Liver (tissue), 3 donors: ENCODE data around the gene KCNG3.

Experiments used
- EGR1 ChIP-seq, 2 donors: IDR thresholded peaks; 2 replicates each; pipeline ENCODE4 v1.6.1; 2016 to 2018; ENCODE audit warnings: antibody characterized with exemption in 2 of 2, low read depth in 2 of 2
- FOXA1 ChIP-seq: IDR thresholded peaks from 2 replicates; pipeline ENCODE4 v1.6.1; 2016; ENCODE audit warnings: antibody characterized with exemption
- GABPA ChIP-seq, 2 donors: IDR thresholded peaks in 1 of 2; conservative IDR thresholded peaks in 1 of 2; 2 replicates each; pipeline ENCODE4 v1.6.1; 2016; ENCODE audit warnings: antibody characterized with exemption in 2 of 2, mild to moderate bottlenecking in 1 of 2, moderate library complexity in 1 of 2
- JUND ChIP-seq, 2 donors: IDR thresholded peaks; 2 replicates each; pipeline ENCODE4 v1.6.1; 2016; ENCODE audit warnings: antibody characterized with exemption in 2 of 2
- NR2F2 ChIP-seq: IDR thresholded peaks from 2 replicates; pipeline ENCODE4 v1.6.1; 2016; ENCODE audit warnings: antibody characterized with exemption
- RAD21 ChIP-seq, 2 donors: IDR thresholded peaks; 2 replicates each; pipeline ENCODE4 v1.6.1; 2016; ENCODE audit warnings: antibody characterized with exemption in 2 of 2, mild to moderate bottlenecking in 2 of 2
- REST ChIP-seq: IDR thresholded peaks from 2 replicates; pipeline ENCODE4 v1.6.1; 2016; ENCODE audit warnings: antibody characterized with exemption, mild to moderate bottlenecking
- RXRA ChIP-seq, 2 donors: IDR thresholded peaks; 2 replicates each; pipeline ENCODE4 v1.6.1; 2017 to 2018; ENCODE audit warnings: antibody characterized with exemption in 2 of 2, mild to moderate bottlenecking in 1 of 2
- SP1 ChIP-seq: IDR thresholded peaks from 2 replicates; pipeline ENCODE4 v1.6.1; 2018; ENCODE audit warnings: antibody characterized with exemption, mild to moderate bottlenecking
- TAF1 ChIP-seq: conservative IDR thresholded peaks from 2 replicates; pipeline ENCODE4 v1.6.1; 2016; ENCODE audit warnings: antibody characterized with exemption, mild to moderate bottlenecking
- ZBTB33 ChIP-seq: IDR thresholded peaks from 2 replicates; pipeline ENCODE4 v1.6.1; 2016; ENCODE audit warnings: antibody characterized with exemption
- TF ChIP-seq, protein P1 (sequence below): fragments of 150-350 bp; IDR thresholded peaks from 2 replicates; pipeline ENCODE4 v1.5.1; 2017; ENCODE audit warnings: improper control_type of control experiment, low read depth, low read length; ENCODE audit not compliant: missing input control
- TF ChIP-seq, protein P2 (sequence below): IDR thresholded peaks from 2 replicates; pipeline ENCODE4 v1.6.1; 2016; ENCODE audit warnings: antibody characterized with exemption
- donor health status: healthy.
- donor health status: healthy.

DNA sequence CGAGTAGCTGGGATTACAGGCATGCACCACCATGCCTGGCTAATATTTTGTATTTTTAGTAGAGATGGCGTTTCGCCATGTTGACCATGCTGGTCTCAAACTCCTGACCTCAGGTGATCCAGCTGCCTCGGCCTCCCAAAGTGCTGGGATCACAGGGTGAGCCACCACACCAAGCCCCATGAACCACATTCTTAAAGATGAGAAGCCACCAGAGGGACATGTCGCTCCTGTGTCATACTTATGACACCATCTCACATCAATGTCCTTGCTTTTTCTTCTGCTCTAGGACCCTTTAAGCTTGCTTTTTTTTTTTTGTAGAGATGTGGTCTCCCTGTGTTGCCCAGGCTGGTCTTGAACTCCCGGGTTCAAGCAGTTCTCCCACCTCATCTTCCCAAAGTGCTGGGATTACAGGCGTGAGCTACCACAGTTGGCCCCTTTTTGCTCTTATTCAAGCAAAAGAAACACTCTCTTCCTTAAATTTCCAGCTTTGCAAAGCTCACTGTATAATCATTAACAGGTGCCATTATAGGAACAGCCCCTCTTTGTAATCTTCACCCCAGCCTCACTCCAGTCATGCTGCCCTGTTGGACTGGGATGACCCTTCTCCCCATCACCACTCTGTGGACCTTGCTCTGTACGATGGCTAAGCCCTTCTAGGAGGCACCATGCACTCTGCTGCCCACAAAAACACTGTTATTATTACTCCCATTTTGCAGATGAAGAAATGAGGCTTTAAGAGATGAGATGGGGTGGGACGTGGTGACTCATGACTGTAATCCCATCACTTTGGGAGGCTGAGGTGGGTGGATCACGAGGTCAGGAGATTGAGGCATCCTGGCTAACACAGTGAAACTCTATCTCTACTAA lies 10.8 kb upstream of the KCNG3 start:
- TF ChIP-seq RAD21 (IDR thresholded peaks at IDR 0.05) (no peak), SP1 (no peak), RXRA (IDR thresholded peaks at IDR 0.05) (no peak), GABPA (IDR thresholded peaks at IDR 0.05 in 1 of 2, conservative IDR thresholded peaks at IDR 0.05 in 1 of 2) (no peak), JUND (IDR thresholded peaks at IDR 0.05) (no peak), REST (no peak), ZBTB33 (no peak), TAF1 (no peak), NR2F2 (no peak), FOXA1 (no peak), EGR1 (IDR thresholded peaks at IDR 0.05; ENCODE audit: low read depth in 2 of 2) (no peak)
- TF ChIP-seq, protein P1, sequence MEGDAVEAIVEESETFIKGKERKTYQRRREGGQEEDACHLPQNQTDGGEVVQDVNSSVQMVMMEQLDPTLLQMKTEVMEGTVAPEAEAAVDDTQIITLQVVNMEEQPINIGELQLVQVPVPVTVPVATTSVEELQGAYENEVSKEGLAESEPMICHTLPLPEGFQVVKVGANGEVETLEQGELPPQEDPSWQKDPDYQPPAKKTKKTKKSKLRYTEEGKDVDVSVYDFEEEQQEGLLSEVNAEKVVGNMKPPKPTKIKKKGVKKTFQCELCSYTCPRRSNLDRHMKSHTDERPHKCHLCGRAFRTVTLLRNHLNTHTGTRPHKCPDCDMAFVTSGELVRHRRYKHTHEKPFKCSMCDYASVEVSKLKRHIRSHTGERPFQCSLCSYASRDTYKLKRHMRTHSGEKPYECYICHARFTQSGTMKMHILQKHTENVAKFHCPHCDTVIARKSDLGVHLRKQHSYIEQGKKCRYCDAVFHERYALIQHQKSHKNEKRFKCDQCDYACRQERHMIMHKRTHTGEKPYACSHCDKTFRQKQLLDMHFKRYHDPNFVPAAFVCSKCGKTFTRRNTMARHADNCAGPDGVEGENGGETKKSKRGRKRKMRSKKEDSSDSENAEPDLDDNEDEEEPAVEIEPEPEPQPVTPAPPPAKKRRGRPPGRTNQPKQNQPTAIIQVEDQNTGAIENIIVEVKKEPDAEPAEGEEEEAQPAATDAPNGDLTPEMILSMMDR: no peak
- TF ChIP-seq, protein P2, sequence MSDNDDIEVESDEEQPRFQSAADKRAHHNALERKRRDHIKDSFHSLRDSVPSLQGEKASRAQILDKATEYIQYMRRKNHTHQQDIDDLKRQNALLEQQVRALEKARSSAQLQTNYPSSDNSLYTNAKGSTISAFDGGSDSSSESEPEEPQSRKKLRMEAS: no peak
